NCI-H446 treated with DMSO at 0.1 percent for 48 hours (cell line): Measurements from ENCODE around the gene FEM1B.

Experiments used
- DNase-seq: peaks from one replicate; lab custom pipeline; 2025; lab: John Stamatoyannopoulos, UW

The FEM1B gene

DNA sequence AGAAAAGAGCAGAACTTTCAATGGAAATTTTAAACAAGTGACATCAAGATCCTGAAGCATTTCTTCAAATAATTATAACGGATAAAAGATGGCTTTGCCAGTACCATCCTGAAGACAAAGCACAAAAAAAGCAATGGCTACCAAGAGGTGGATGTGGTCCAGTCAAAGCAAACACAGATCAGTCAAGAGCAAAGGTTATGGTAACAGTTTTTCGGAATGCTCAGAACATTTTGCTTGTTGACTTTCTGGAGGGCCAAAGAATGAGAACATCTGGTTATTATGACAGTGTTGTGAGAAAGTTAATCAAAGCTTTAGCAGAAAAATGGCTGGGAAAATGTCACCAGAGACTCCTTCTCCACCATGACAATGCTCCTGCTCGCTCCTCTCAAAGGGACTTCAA lies 31.5 kb downstream of the FEM1B start:
- no peak for DNase-seq

DNA sequence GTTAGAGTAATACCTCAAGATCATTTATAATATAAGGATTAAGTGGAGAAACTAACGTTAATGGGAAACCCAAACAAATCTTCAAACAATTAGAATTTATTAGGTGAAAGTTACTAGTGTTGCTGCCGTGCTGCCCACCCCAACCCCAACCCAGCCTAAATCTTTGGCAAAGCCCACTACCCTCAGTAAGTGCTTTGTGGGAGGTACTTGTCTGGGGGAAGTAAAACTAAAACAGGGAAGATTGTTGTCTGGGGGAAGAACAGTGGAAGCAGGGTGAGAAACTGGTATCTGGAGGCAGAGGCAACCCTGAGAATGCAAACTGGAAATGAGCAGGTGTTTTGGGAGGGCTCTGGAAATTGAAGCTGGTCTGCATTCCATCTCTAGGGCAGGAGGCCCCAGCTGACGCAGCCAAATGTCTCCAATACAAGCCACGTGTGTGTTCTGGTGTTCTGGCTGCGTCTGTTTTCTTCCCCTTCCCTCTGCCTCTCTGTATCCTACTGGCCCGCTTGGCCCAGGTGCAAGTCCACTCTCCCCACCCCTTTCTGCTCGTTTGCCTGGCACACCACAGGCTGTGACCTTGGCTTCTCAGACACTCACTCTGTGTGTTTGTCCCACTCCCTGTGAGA lies 32.7 kb downstream of the FEM1B start:
- DNase-seq, result no peak

DNA sequence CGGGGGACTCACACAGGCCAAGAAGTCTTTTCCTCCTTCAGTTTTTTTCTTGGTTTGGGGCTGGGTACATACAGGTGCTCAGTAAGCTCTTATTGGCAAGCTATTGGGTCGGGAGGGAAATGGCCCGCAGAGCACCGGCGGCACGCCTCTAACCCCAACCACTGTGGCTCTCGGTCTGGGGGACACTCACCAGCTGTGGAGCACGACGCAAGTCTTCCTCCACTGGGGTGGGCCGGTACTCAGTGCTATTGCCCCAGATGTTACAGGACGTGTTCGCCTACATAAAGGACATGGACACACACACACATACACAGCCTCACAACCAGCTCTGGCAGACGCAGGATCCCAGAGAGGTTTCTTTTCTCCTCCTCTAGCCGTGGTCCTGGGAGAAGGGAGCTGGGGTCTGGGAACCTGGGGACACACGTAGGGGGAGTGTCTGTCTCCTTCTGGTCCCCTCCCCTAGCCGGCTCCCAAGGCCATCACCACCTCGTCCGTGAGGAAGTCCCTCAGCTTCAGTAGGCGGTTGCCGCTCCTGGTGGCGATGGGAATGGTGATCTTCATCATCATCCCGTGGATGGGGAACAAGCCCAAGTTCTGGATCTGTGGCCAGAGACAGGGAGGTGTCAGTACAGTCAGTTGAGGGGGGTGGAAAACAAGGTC lies 33.4 kb downstream of the FEM1B start:
- no peak for DNase-seq

GRCh38 chr15:68311464-68311835 lies 33.9 kb downstream of the FEM1B start:
- DNase-seq, result no peak

- DNase-seq, result no peak
Measured at GRCh38 chr15:68311859-68312557, 34.5 kb downstream of the FEM1B start.

DNA sequence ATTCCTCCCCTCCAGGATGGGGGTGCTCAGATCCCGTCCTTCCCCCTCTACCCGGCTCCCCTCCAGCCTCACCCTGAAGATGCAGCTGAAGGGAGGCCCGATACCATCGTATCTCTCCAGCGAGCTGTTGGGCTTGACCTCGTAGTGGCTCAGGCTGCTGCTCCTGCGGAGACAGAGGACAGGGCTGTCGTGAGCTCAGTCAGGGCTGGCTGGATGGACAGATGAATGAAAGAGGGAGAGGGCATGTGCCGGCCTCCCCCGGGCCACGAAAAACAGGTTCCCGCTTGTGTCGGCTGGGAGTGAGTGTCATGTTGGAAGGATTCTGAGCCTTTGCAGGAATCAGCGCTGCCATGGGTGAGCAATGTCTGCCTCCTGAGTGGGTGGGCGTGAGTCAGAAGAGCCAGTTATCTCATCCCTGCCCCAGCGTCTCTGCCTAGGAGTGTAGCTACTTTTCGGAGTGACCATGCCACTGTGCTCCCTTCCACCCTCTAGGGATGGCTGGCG lies 35.2 kb downstream of the FEM1B start:
- no peak for DNase-seq

DNA sequence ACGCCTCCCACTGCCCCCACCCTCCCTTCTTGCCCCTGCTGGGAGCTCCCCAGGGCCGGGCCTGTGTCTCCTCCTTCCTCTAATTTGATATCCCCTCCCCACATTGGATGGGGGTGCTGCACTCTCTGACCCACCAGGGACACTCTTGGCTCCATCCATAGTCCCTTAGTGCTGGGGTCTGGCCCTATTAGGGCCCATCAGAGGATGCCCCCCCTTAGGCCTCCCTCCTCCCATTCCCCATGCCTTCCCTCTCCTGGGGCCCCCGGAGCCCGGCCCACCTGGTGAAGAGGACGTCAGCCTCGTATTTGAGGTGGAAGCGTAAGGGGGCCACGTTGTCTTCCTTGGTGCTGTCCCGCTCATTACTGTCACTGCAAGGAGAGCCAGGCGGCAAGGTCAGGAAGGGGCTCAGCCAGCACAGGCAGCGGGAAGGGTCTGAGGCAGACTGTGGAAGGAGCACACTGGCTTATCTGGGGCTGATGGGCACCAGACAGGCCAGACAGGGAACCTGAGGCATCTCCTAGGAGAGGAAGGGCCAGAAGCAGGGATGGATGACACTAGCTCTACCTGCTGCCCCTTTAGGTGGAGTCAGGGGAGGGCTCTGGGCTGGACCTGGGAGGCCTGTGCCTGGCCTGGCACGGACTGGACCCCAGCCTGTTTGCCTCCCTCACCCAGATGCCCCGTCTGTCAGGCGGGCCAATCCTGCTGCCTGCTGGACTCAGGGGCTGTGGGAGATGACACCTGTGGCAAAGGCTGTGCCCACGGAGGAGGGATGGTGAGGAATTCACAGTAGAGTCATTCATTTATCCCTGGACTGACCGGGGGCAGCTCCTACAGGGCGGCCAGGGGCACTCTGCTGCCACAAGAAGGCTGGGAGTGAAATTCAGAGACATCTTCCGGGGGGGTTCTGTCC lies 36.2 kb downstream of the FEM1B start:
- no peak for DNase-seq

- no peak for DNase-seq
Measured at GRCh38 chr15:68314563-68314962, 37.0 kb downstream of the FEM1B start.

GRCh38 chr15:68315035-68315434 lies 37.5 kb downstream of the FEM1B start:
- no peak for DNase-seq

- no peak for DNase-seq
Measured at GRCh38 chr15:68315495-68316031, 38.0 kb downstream of the FEM1B start.

GRCh38 chr15:68316061-68316804 lies 38.7 kb downstream of the FEM1B start:
- DNase-seq, result no peak

DNA sequence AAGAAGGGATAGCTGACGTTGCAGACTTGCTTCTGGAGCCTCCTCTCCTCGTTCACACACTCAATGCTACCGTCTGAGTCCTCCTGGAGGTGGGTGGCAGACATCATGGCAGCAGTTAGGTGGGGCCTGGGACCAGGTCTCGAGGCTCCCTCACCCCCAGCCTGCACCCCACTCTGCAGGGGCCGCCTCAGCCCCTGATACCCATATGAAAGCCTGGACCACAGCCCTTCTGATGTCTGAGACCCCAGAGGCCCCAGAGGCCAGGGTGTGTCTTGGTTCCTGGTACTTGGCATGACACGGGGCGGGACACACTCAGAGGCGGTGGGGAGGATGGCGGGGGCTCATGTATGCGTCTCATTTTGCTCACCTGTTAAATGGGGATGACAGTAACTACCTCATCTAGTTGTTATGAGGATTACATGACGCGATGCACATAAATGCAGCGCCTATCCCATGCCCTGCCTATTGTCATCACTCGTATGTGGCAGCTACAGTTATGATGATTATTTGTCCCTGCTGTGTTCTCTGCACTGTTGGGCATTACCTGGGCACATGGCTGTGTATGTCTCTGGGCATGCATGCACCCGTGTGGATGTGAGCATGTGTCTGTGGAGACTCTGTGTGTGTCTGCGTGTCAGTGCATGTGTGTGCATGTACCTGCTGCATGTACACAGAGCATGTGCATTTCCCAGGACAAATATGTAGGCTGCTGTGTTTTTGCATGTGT lies 39.9 kb downstream of the FEM1B start:
- no peak for DNase-seq

- DNase-seq, result no peak
Measured at GRCh38 chr15:68318008-68318835, 40.7 kb downstream of the FEM1B start.

GRCh38 chr15:68318931-68319909 lies 41.7 kb downstream of the FEM1B start:
- no peak for DNase-seq

DNA sequence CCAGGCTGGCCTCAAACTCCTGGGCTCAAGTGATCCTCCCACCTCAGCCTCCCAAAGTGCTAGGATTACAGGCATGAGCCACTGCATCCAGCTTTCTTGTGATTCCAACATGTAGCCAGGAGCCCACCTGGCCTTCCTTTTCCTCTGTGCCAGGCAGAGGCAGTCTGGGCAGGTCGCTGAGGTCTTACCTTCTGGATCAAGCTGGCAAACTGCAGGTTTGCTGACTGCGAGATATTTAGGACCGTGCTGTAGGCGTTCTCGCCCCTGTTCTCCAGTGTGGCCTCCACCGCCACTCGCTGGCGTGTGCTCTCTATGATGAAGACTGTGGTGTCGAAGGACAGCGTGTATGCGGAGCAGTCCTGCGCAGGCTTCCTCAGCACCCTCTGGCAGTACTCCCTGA lies 42.5 kb downstream of the FEM1B start:
- no peak for DNase-seq

- no peak for DNase-seq
Measured at GRCh38 chr15:68321229-68321628, 43.7 kb downstream of the FEM1B start.

DNA sequence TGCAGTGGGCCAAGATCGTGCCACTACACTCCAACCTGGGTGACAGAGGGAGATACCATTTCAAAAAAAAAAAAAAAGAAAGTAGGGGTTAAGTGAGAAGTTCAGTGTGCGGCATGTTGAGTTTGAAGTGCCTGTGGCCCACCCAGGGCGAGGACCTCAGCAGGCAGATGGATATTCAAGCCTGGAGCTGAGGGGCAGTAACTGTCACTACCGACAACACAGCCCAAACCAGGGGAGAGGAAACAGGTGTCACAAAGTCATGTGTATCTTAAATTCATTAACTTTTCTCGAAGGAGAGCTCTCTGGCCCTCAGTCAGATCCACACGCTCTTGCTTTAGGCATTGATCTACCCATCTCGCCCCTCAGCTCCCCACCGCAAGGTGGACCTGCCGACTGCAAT lies 45.3 kb downstream of the FEM1B start:
- DNase-seq, result no peak

- DNase-seq, result no peak
Measured at GRCh38 chr15:68325726-68326125, 48.2 kb downstream of the FEM1B start.
